ENCODE results near the gene RAB9A.

DNA sequence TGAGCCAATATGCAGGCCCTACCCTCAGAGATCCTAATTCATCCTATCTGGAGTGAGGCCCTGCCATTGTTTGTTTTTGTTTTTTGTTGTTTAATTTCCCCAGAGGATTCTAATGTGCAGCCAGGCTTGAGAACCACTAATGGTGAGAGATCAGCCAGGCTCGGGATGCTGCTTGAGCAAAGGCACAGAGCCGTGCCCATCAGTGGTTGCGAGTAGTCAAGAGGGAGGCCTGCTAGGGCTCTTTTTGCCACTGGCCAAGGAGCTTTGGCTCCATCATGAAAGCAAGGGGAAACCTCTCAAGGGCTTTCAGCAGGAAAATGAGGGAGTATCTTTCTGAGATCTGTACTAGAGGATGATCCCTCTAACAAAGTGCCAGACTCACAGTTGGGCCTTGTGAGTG, 33.3 kb upstream of the RAB9A start:
- TF ChIP-seq, protein P1, sequence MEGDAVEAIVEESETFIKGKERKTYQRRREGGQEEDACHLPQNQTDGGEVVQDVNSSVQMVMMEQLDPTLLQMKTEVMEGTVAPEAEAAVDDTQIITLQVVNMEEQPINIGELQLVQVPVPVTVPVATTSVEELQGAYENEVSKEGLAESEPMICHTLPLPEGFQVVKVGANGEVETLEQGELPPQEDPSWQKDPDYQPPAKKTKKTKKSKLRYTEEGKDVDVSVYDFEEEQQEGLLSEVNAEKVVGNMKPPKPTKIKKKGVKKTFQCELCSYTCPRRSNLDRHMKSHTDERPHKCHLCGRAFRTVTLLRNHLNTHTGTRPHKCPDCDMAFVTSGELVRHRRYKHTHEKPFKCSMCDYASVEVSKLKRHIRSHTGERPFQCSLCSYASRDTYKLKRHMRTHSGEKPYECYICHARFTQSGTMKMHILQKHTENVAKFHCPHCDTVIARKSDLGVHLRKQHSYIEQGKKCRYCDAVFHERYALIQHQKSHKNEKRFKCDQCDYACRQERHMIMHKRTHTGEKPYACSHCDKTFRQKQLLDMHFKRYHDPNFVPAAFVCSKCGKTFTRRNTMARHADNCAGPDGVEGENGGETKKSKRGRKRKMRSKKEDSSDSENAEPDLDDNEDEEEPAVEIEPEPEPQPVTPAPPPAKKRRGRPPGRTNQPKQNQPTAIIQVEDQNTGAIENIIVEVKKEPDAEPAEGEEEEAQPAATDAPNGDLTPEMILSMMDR (IDR thresholded peaks at IDR 0.05), result no peak
- no peak for TF ChIP-seq POLR2A (IDR thresholded peaks at IDR 0.05)
